Activated B cell treated with CpG ODN at 0.5 μM for 24 hours (primary cell): Measurements from ENCODE around the gene CCDC50. TPM values are rescaled to one million over a fixed set of nuclear protein-coding genes. Genes with fewer than 3 reads are reported as not detected.

Source experiments
- ATAC-seq: fragments of 200-7000 bp; cut with Tn5 transposase; one replicate; pipeline ENCODE4 v1.10.0; 2021; ENCODE audit warnings: low read depth, mild to moderate bottlenecking, moderate library complexity
- CTCF ChIA-PET: fragments of 350-600 bp; sonication (Branson Sonifier 250); formaldehyde crosslinking; loops from one replicate; lab custom pipeline; 2021; ENCODE audit warnings: antibody characterized with exemption; lab: Charles Lee
- POLR2A ChIA-PET: fragments of 350-600 bp; sonication (Branson Sonifier 250); formaldehyde crosslinking; loops from one replicate; lab custom pipeline; 2021; ENCODE audit warnings: antibody characterized with exemption; lab: Charles Lee
- DNase-seq: peaks from one replicate; pipeline ENCODE4 v3.0.0; 2022
- H3K27ac Mint-ChIP-seq: one replicate; pipeline ENCODE4 v1.8.0; 2020; ENCODE audit warnings: mixed read lengths
- H3K27me3 Mint-ChIP-seq: one replicate; pipeline ENCODE4 v1.8.0; 2021; ENCODE audit warnings: mixed read lengths
- H3K36me3 Mint-ChIP-seq: one replicate; pipeline ENCODE4 v1.8.0; 2021; ENCODE audit warnings: low read depth, mixed read lengths
- H3K4me1 Mint-ChIP-seq: one replicate; pipeline ENCODE4 v1.8.0; 2021; ENCODE audit warnings: mixed read lengths
- H3K4me3 Mint-ChIP-seq: one replicate; pipeline ENCODE4 v1.8.0; 2020; ENCODE audit warnings: mild to moderate bottlenecking, mixed read lengths
- H3K9me3 Mint-ChIP-seq: one replicate; pipeline ENCODE4 v1.8.0; 2020; ENCODE audit warnings: mixed read lengths
- intact Hi-C: fragments of 100-400 bp; cut with micrococcal nuclease; formaldehyde crosslinking; loops from one replicate; pipeline ENCODE4 v1.15.1; 2024
- total RNA-seq: library from RNA; stranded (reverse); gene quantifications from 2 replicates; pipeline ENCODE4 v1.2.3, GENCODE V29; 2022
- TF ChIP-seq, protein P1 (sequence below): fragments of 200-600 bp; IDR thresholded peaks from one replicate; pipeline ENCODE4 v1.8.0; 2022; ENCODE audit warnings: antibody characterized with exemption, mild to moderate bottlenecking

Gene CCDC50
- total RNA-seq, 1 donor from 2014 or later, result 153 TPM

DNA sequence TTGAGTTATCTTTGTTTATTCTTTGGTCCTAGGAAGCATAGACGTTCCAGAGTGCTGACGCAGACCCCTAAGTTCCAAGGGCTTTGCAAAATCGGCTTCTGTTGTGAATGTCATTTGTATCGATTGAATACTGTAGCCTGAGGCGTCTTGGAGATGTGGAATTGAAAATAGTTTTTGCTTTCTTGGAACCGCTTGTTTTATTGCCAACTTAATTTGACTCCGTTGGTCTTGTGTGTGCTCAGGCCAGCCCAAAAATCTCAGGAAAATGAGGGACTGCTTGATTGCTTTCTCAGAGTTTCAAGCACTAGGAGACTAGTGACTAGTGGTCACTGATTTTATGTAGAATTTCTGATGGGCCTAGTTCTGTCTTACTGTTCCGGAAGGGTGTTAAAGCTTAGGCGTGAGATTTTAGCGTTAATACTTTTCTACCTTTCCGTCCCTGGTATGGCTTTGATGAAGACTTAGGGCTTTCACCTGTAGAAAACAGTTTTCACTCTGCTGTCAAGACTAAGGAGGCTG is 1.4 kb downstream of the CCDC50 start:
- peaks cover 69% of the 10 kb centered on the region for H3K4me1 Mint-ChIP-seq
- no peaks in the 10 kb centered on the region for H3K27me3 Mint-ChIP-seq
- H3K9me3 Mint-ChIP-seq, result no peaks in the 10 kb centered on the region
- H3K4me3 Mint-ChIP-seq, result peak overlapping the region; percentile 93
- ATAC-seq (no peak), DNase-seq (no peak)
- ChIA-PET CTCF (interaction anchor here (0.7 to 2.4 kb wide), 3 partner anchors 38 to 87 kb away, joined by 3 to 11 read pairs (median 7); no protein-coding TSS in a partner anchor), POLR2A (interaction anchor here (0.6 to 3.7 kb wide), 12 partner anchors 25 to 86 kb away, joined by 3 to 33 read pairs (median 4); no protein-coding TSS in a partner anchor)
- TF ChIP-seq, protein P1, sequence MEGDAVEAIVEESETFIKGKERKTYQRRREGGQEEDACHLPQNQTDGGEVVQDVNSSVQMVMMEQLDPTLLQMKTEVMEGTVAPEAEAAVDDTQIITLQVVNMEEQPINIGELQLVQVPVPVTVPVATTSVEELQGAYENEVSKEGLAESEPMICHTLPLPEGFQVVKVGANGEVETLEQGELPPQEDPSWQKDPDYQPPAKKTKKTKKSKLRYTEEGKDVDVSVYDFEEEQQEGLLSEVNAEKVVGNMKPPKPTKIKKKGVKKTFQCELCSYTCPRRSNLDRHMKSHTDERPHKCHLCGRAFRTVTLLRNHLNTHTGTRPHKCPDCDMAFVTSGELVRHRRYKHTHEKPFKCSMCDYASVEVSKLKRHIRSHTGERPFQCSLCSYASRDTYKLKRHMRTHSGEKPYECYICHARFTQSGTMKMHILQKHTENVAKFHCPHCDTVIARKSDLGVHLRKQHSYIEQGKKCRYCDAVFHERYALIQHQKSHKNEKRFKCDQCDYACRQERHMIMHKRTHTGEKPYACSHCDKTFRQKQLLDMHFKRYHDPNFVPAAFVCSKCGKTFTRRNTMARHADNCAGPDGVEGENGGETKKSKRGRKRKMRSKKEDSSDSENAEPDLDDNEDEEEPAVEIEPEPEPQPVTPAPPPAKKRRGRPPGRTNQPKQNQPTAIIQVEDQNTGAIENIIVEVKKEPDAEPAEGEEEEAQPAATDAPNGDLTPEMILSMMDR, result no peak
- H3K36me3 Mint-ChIP-seq, result peaks cover 19% of the 10 kb centered on the region
- H3K27ac Mint-ChIP-seq, result peak overlapping the region; percentile 91
- intact Hi-C loops, result loop anchor here (1.0 to 5.0 kb wide), 2 partner anchors 25 to 42 kb away; no protein-coding TSS in a partner anchor

DNA sequence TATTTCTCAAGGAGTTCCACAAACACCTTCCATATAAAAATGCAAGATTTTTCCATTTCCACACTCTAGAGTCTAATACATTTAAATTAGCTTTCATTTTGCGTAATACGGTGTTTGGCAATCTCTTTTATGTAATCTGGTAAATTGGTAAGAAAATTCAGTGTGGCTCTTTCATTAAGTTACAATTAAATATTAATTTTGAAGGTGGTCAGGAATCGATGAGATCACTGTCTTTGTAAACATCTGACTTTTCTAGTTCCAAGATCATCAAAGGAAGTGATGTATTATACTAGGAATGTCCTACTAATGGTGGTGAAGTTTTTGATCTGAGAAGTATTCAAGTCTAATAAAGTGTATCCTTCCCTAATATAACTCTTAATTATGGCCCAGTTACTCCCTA is 2.2 kb downstream of the CCDC50 start:
- peaks cover 77% of the 10 kb centered on the region for H3K4me1 Mint-ChIP-seq

DNA sequence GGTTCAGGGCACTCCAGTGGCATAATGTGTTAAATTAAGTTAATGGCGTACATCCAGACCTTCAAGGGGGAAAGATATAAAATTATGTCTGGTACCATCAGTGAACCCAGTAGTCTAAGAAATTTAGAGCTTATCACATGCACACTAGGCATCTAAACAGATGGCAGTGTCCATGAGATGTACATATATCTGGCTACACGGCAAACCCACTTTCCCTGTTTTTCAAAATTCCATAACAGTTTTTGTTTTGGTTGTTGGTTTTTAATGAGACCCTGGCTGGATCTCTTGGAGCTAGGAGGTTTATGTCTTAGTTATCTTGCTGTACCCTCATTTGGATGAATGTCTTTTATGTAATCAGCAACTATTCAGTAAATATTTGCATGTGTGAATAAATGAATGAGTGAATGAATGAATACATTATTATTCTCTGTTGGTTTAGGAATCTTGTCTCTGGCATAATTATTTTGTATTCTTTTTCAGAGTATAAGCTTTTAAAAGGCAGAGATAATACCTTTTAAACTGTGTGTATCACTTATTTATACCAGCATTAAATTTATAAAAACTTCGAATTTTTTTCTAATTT is 4.2 kb downstream of the CCDC50 start:
- Mint-ChIP-seq H3K27ac (peak overlapping the region; percentile 76), H3K36me3 (peaks cover 23% of the 10 kb centered on the region), H3K4me1 (peaks cover 86% of the 10 kb centered on the region), H3K27me3 (no peaks in the 10 kb centered on the region), H3K4me3 (peak overlapping the region; percentile 93), H3K9me3 (no peaks in the 10 kb centered on the region)
- intact Hi-C loops, result loop anchor here (5.0 kb wide), 1 partner anchor 39 kb away; no protein-coding TSS in a partner anchor
- POLR2A ChIA-PET, result interaction anchor here (0.6 to 0.9 kb wide), 2 partner anchors 32 to 39 kb away, joined by 3 read pairs; no protein-coding TSS in a partner anchor
- no peak for ATAC-seq
- no peak for DNase-seq
- TF ChIP-seq, protein P1, result no peak
- CTCF ChIA-PET, result interaction anchor here (2.4 kb wide), 1 partner anchor 89 kb away, joined by 11 read pairs; no protein-coding TSS in a partner anchor

More for the DNA sequence above, 2.2 kb downstream of the CCDC50 start:
- POLR2A ChIA-PET, result interaction anchor here (0.9 to 3.7 kb wide), 6 partner anchors 13 to 62 kb away, joined by 3 to 33 read pairs (median 4); no protein-coding TSS in a partner anchor
- intact Hi-C loops, result loop anchor here (5.0 kb wide), 1 partner anchor 41 kb away; no protein-coding TSS in a partner anchor
- DNase-seq (no peak), ATAC-seq (no peak)
- CTCF ChIA-PET, result interaction anchor here (2.4 kb wide), 1 partner anchor 87 kb away, joined by 11 read pairs; no protein-coding TSS in a partner anchor
- Mint-ChIP-seq H3K4me3 (peak overlapping the region; percentile 93), H3K27ac (peak overlapping the region; percentile 91), H3K9me3 (no peaks in the 10 kb centered on the region), H3K36me3 (peaks cover 21% of the 10 kb centered on the region), H3K27me3 (no peaks in the 10 kb centered on the region)
- TF ChIP-seq, protein P1, result no peak

DNA sequence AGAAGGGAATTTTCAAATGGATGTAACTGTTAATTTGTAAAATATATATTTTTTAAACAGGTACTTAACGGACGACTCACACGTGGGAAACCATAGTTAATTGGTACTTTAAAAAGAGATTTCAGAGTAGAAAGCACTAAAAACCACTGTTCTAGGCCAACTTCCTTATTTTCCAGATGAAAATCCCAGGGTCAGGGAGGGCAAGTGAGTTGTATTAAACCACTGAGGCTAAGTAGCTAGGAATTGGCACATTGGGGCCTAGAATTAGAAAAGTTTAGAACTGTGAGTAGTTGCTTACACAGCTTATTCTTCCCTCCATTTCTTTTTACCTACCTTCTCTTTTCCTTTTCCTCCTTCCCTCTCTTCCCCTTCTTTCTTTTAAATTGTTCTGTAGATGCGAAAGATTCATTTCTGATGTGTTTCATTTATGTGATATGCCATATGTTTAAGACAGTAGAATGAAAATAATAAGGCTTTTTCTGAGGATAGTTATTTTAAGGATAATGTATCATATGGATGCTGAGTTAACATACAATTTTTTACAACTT is 5.2 kb downstream of the CCDC50 start:
- peak overlapping the region; percentile 77 for H3K27ac Mint-ChIP-seq
- peaks cover 91% of the 10 kb centered on the region for H3K4me1 Mint-ChIP-seq
- ATAC-seq, result no peak
- POLR2A ChIA-PET, result interaction anchor here (0.6 kb wide), 1 partner anchor 74 kb away, joined by 8 read pairs; no protein-coding TSS in a partner anchor
- peaks cover 23% of the 10 kb centered on the region for H3K36me3 Mint-ChIP-seq
- CTCF ChIA-PET, result no interaction called here
- intact Hi-C loops, result loop anchor here (1.0 to 5.0 kb wide), 2 partner anchors 38 to 88 kb away; no protein-coding TSS in a partner anchor
- peak overlapping the region; percentile 58 for H3K4me3 Mint-ChIP-seq
- TF ChIP-seq, protein P1, result no peak
- H3K27me3 Mint-ChIP-seq, result no peaks in the 10 kb centered on the region
- no peak for DNase-seq
- H3K9me3 Mint-ChIP-seq, result no peaks in the 10 kb centered on the region
